ENCODE results near the gene KIAA0040.
"Not testable (repeated sequence)": the region's sequence is repeated elsewhere in the genome, so short reads cannot be mapped to it uniquely, and the experiment has no call there.

Gene KIAA0040

DNA sequence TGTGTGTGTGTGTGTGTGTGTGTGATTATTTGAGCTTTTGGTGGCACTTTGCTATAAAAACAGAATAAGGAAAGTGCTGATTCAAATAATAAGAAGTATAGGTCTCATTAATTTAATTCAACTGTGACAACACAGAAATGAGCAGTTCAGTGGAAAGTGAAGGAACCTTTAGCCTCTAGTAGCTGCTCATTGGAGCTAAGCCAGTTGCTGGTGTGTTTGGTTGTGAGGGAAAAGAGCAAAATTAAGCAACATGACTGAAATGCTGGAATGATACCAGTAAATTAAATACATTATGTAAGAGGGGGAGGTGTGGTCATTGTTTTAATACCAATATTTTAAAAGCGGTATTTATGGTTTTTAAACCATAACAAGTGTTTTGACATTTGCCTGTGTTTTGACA, 55.2 kb downstream of the KIAA0040 start:
- DNase-seq (ENCODE audit: low read depth in 2 of 2): no peak

DNA sequence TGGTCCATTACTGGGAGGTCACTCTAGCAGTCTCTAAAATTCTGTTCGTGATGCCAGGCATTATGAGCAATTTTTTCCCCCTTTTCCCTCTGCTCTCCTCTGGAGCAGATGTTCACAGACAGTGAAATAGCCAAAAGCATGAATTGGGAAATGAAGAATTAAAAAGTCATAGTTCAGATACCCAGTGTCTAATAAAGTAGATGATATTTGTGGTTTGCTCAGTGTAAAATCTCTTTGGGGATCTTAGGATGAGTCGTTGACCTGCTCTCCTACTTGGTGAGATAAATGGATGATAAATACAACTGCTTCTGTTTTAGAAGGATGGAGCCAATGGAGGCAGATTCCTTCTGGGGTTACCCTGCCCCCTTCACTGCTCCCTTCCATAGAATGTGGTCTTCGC, 56.3 kb downstream of the KIAA0040 start:
- DNase-seq (ENCODE audit: low read depth in 2 of 2): no peak

DNA sequence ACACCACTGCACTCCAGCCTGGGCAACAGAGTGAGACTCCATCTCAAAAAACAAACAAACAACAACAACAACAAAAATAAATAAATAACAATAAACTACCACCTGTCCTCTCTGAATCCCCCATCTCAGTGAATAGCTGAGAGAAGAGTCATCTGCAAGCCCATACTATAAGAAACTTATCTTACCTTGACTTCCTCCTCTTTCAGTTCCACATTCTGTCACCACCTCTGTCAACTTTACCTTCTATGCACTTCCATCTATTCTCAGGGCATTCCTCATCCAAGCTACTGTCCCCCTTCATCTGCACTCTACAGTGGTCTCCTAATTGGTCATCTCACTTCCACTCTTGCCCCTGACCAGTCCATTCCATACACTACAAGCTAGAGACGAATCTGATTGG, 58.1 kb downstream of the KIAA0040 start:
- DNase-seq (ENCODE audit: low read depth in 2 of 2): no peak

DNA sequence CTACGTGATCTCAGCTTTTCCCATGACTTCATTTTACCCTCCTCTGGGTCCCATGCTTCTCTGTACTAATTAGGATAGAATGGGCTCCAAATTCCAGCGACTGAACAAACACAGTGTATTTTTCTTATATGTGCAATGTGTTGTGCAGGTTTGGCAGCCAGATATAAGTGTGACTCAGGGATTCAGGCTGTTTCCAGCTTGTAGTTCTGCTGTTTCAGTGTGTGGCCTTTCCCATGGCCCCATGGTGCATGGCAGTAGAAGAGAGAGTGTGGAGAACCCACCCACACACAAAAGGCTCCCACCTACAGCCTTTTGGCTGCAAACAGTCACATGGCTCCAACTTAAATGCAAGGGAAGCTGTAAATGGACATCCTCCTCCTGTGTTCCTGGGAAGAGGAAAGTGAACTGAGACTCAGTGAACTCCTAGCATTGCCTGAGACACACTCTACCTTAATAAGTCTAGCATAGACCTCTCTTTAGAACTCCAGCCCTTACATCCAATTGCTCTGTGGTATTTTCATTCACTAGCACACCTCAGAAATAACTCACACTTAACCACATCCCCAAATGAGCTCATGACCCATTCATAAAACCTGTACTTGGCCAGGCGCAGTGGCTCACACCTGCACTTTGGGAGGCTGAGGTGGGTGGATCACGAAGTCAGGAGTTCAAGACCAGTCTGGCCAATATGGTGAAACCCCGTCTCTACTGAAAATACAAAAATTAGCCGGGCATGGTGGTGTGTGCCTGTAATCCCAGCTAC, 58.7 kb downstream of the KIAA0040 start:
- no peak for DNase-seq (ENCODE audit: low read depth in 2 of 2)

DNA sequence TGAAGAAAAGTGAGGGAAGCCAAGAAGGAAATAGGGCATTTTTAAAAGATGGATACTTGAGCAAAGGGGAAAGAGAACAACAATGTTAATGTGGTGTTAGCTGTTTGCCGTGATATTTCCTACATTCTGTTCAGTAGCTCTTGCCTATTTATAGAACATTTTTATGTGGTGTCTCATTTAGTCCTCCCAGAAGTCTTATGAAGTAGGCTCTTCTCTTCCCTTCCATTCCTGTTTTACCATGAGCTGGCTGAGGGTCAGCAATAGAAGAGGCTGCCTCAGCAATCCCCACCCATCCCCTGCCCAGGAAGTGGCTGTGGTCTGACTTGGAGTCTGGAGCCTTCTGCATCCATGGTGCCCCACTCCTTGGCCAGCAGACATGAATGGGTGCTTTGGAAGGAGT, 60.1 kb downstream of the KIAA0040 start:
- no peak for DNase-seq (ENCODE audit: low read depth in 2 of 2)

DNA sequence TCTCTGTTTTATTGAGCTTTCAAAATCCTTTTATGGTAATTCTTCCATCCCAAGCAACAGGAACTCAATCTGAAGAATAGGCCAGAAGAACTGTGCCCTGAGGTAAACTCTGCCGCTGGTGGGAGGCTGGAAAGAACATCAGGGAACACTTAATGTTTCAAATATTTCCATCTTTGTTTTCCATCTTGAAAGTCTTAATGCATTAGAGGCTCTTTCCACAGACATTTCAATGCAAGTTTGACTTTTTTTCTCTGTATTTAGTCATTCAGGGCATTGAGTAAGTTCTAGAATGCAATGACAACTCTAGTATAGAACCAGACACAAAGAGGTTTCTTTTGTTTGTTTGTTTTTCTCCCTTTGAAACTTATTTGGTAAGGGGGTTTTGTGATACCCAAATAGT, 61.5 kb downstream of the KIAA0040 start:
- no peak for DNase-seq (ENCODE audit: low read depth in 2 of 2)

DNA sequence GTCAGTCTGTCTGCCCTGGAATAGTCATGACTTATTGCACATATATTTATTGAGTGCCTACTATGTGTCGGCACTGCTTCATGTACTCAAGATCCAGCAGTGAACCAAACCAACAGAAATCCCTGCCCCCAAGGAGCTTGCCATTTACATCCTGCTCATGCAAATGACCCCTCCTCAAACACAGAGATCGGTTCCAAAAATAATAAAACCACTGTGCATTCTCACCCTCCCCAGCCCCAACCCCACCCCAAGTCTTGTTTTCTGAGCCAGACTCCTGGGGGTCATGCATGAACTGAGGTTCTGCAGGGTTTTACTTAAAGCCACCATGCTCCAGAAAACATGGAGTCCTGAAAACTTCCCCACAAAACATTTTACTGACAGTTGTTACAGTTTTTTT, 61.9 kb downstream of the KIAA0040 start:
- DNase-seq (ENCODE audit: low read depth in 2 of 2): no peak

DNA sequence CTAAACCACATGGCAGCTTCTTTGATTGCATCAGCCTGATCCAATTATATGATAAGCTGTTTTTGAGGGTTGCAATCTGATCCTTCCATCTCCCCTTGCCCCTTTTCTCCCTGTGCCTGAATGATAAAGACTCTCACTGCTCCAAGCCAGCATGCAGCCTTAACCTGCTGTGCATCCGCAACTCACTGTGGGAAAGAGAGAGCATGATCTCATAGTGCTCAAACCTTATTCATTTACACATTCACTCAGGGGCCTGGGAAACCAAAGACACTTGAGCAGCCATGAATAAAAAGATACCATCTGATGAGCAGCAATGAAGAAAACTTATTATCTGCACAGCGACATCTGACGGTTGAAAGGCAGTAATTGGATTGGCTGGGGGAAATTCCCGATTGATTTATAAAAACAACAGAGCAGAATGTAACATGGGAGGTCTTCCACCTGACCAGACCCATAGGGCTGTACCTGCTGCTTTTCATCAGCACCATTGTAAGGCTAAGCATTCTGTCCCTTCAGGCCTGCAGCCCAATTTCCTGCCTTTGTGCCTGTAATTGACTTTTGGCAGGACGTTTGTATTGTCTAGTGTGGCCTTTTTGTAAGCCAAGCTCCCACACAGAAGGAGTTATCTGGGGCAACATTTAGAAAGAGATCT, 62.5 kb downstream of the KIAA0040 start:
- DNase-seq (ENCODE audit: low read depth in 2 of 2): no peak

DNA sequence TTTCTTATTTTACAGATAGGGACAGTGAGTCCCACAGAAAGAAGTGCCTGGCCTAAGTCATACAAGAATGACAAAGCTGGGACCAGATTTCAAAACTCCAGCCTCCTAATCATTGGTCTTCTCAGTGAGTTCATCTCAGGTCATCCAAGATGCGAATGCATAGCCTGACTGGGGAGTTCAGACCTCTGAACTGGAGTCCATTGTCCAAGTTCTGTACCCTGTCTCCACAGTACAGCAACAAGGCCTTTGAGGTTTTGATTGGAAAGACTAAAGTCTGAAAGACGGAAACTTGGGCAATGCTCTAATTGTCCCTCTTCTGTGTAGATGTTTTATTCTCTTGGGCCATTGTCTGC, 63.0 kb downstream of the KIAA0040 start:
- DNase-seq (ENCODE audit: low read depth in 2 of 2): no peak

DNA sequence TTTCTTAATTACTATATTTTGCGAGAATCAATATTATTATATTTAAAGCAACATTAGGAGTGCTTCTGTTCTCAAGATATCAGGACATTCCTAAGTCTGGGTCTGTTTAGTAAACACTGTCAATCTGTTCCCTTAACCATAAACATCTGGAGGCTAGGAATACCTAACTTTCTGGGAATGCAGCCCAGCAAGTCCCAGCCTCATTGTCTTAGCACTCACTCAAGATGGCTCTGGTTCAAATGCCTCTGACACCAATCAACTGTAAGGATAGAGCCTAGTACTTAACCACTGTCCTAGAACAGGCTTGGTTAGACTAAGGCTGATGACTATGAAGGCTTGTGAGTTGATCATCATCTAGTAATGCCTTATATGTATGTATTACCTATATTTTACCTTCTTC, 63.4 kb downstream of the KIAA0040 start:
- no peak for DNase-seq (ENCODE audit: low read depth in 2 of 2)

DNA sequence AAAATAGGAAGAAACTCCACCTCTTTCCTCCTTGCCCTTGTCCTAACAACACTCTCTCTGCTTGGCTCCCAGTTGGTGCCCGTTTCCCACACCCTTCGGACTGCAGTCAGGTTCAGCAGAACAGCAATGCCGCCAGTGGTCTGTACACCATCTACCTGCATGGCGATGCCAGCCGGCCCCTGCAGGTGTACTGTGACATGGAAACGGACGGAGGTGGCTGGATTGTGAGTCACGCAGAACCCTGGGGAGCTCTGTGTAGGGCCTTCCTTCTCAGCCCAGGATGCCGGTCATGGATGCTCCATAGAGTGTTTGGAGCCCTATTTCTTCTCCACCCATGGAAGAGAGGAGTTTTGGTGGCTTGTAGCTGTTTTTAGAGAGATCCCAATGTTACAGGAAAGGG, 64.1 kb downstream of the KIAA0040 start:
- no peak for DNase-seq (ENCODE audit: low read depth in 2 of 2)

DNA sequence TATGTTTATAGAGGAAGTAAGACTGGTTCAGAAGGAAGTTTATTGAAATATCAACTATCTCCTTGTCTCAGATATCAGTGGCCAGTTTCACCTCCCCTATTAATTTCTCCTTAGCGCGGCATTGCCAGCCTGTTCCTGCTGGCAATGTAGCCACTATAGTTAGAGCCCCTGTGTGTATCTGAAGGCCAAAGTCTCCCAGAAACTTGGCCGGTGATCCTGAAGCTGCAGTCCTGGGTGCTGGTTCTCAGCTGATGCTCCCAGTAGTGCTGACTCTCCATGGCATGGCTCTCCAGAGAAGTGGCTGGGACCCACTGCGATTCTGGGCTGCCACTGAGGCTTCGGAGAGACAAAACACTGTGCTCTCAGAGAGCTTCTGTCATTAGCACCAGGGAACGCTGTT, 65.0 kb downstream of the KIAA0040 start:
- no peak for DNase-seq (ENCODE audit: low read depth in 2 of 2)

DNA sequence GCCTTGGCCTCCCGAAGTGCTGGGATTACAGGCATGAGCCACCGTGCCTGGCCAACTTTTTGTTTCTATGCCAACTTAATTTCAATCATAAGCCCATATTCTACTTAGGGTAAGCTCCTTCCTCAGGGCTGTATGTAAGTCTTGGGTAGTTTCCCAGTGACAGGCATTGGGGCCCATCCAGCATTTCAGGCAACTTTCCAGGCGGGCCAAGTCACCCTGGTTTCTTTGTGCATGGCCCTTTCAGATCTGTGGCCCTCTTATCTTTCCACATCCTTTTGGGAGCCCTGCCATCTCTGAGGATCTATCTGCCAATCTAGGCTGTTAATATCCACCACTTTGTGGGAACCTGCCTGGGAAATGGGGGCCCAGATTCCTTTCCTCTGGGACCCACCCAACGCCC, 66.2 kb downstream of the KIAA0040 start:
- DNase-seq (ENCODE audit: low read depth in 2 of 2): no peak

DNA sequence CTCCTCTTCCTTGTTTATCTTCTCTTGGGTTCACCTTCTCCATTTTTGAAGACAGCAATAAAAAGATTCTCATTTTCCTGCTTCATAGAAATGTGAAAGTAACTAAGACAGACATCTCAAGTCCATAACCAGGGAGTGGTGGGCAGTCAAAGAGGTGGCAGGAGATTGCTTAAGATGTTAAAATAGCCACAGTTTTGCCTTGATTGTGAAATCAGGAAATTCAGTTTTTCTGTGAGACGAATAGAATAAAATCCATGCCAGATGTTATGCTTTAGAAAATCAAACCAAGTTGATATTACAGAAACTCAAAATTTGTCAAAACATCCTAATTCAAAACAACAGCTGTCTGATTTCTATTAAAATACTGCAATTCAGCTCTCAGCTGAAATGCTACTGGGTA, 67.7 kb downstream of the KIAA0040 start:
- no peak for DNase-seq (ENCODE audit: low read depth in 2 of 2)

DNA sequence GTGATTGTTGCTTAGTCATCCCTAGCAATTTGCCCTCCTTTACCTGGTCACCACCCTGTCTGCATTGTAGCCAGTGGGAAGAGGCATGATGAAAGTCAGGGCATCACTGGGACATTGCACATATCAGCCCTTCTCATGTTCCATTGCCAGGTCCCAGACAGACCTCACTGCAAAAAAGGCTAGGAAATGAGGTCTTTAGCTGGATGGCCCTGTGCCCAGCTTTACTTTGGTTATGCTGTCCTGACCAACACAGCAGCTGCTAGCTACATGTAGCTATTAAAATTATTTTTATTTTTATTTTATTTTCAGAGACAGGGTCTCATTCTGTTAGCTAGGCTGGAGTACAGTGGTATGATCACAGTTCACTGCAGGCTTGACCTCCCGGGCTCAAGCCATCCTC, 72.1 kb downstream of the KIAA0040 start:
- no peak for DNase-seq (ENCODE audit: low read depth in 2 of 2)

DNA sequence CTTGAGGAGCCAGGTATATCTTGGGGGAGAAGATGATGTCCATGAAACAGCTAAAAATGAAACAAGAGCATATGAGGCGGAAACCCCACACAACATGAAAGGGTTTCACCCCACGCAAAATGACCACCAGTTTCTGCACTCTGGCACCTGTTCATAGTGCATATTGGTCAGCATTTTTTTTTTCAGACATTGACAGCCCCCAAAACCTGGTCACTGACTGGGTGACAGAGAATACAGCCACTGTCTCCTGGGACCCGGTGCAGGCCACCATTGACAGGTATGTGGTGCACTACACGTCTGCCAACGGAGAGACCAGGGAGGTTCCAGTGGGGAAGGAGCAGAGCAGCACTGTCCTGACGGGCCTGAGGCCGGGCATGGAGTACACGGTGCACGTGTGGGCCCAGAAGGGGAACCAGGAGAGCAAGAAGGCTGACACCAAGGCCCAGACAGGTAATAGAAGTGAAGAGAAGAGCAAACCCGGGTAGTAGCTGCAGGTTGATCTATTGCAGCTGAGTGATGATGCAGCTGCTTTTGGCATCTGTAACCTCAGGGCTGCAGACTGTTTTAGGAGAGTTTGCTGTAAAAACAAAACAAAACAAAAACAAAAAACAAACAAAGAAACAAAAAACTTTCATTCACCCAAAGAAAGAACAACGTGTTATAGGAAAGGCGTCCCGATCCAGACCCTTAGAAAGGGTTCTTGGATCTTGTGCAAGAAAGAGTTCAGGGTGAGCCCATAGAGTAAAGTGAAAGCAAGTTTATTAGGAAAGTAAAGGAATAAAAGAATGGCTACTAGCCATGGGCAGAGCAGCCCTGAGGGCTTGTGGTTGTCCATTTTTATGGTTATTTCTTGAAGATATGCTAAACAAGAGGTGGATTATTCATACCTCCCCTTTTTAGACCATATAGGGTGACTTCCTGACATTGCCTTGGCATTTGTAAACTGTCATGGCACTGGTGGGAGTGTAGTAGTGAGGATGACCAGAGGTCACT, 73.9 kb downstream of the KIAA0040 start:
- no peak for DNase-seq (ENCODE audit: low read depth in 2 of 2)

DNA sequence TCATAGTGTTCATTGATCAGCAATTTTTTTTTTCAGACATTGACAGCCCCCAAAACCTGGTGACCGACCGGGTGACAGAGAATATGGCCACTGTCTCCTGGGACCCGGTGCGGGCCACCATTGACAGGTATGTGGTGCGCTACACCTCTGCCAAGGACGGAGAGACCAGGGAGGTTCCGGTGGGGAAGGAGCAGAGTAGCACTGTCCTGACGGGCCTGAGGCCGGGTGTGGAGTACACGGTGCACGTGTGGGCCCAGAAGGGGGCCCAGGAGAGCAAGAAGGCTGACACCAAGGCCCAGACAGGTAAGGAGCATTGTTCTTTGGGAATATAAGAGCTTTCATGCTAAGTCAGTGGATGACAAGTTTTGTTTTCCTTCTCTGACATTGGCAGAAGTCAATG, 75.7 kb downstream of the KIAA0040 start:
- no peak for DNase-seq (ENCODE audit: low read depth in 2 of 2)

DNA sequence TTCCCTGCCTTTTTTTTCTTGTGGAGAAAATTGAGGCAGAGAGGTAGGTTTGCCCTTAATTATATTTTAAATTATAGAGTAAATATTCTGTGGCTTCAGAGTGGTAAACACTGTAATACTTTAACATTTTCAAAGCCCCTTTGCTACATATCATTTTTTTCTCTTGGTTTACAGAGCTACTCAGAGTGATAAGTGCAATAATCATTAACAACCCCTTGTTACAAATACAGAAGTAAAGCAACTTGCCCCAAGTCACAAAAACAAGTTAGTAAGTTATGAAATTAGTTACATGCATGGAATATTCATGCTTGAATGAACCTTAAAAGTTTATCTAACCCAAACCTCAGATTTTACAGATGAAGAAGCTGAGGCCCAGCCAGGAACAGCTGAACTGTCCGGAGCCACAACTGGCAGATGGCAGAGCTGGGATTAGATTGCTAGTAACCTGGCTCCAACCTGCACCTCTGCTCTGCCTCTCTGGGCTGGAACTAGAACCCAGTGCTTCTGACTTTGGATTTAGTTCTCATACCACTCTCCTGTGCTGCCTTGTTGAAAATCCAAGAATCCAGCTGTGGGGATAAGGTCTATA, 76.3 kb downstream of the KIAA0040 start:
- no peak for DNase-seq (ENCODE audit: low read depth in 2 of 2)

DNA sequence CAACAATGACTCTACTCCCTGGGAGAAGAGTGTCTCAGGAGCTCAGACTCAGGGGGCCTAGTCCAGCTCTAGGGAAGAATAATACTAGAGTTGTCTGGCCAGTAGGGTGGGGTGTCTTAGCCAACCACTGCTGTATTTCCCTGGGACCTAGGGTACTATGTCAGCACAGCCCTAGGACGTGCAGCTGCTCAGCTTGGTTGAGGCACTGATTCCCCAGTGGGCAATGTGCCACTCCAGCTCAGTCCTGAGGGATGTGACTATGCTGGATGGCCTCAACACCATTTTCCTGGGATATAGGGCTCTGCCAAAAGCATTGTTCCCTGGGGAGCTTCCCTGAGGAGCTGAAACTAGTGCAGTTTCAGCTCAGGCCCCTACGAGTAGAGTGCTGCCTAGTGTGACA, 77.6 kb downstream of the KIAA0040 start:
- DNase-seq (ENCODE audit: low read depth in 2 of 2): no peak

DNA sequence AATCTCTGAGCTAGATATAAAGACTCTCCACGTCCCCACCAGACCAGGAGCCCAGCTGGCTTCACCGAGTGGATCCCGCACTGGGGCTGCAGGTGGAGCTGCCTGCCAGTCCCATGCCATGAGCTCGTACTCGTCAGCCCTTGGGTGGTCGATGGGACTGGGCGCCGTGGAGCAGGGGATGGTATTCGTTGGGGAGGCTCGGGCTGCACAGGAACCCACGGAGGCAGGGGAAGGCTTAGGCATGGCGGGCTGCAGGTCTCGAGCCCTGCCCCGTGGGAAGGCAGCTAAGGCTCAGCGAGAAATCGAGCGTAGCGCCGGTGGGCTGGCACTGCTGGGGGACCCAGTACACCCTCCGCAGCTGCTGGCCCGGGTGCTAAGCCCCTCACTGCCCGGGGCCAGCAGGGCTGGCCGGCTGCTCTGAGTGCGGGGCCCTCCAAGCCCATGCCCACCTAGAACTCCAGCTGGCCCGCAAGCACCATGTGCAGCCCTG, 84.2 kb downstream of the KIAA0040 start:
- not testable (repeated sequence) for DNase-seq (ENCODE audit: low read depth in 2 of 2)
